Neural progenitor cell (in vitro differentiated cells): ENCODE results near the gene DNAJB11. TPM values are rescaled to one million over a fixed set of nuclear protein-coding genes. Genes with fewer than 3 reads are reported as not detected.
"Not testable (repeated sequence)": the region's sequence is repeated elsewhere in the genome, so short reads cannot be mapped to it uniquely, and the experiment has no call there.

Experiments used
- DNase-seq: peaks from one replicate; pipeline ENCODE4 v3.0.0-alpha.2; 2016; ENCODE audit warnings: low spot score
- H2AFZ ChIP-seq: fragments of 200-600 bp; sonication (generic); replicated peaks from 2 replicates; pipeline ENCODE4 v1.6.1; 2016; ENCODE audit warnings: antibody characterized with exemption
- H3F3A ChIP-seq: fragments of 200-600 bp; sonication (generic); 2 replicates; pipeline ENCODE4 v1.6.1; 2016; ENCODE audit warnings: antibody characterized with exemption, low read depth
- H3K27ac ChIP-seq: fragments of 200-600 bp; sonication (generic); 2 replicates; pipeline ENCODE4 v1.5.1; 2016; ENCODE audit warnings: mild to moderate bottlenecking
- H3K27me3 ChIP-seq: fragments of 200-600 bp; sonication (generic); 2 replicates; pipeline ENCODE4 v1.6.1; 2016; ENCODE audit warnings: mild to moderate bottlenecking, moderate library complexity
- H3K36me3 ChIP-seq: fragments of 200-600 bp; sonication (generic); 2 replicates; pipeline ENCODE4 v1.5.1; 2016
- H3K4me1 ChIP-seq: fragments of 200-600 bp; sonication (generic); 2 replicates; pipeline ENCODE4 v1.6.1; 2016; ENCODE audit warnings: mixed run types
- H3K4me2 ChIP-seq: fragments of 200-600 bp; sonication (generic); 2 replicates; pipeline ENCODE4 v1.6.1; 2016
- H3K4me3 ChIP-seq: fragments of 200-600 bp; sonication (generic); 2 replicates; pipeline ENCODE4 v1.5.1; 2016
- H3K79me2 ChIP-seq: fragments of 200-600 bp; sonication (generic); 2 replicates; pipeline ENCODE4 v1.6.1; 2016; ENCODE audit warnings: low read depth
- H3K9ac ChIP-seq: fragments of 200-600 bp; sonication (generic); 2 replicates; pipeline ENCODE4 v1.6.1; 2016
- H3K9me3 ChIP-seq: fragments of 200-600 bp; sonication (generic); 2 replicates; pipeline ENCODE4 v1.5.1; 2016; ENCODE audit warnings: low read depth
- H4K20me1 ChIP-seq: fragments of 200-600 bp; sonication (generic); 2 replicates; pipeline ENCODE4 v1.6.1; 2016; ENCODE audit warnings: low read depth
- H3K27ac Mint-ChIP-seq: 3 replicates; pipeline ENCODE4 v1.8.0; 2021; ENCODE audit warnings: mixed read lengths
- H3K27me3 Mint-ChIP-seq: 2 replicates; pipeline ENCODE4 v1.8.0; 2022; ENCODE audit warnings: low read depth, mild to moderate bottlenecking, inconsistent platforms, moderate library complexity, mixed read lengths; ENCODE audit not compliant: insufficient read depth
- H3K36me3 Mint-ChIP-seq: 3 replicates; pipeline ENCODE4 v1.8.0; 2021; ENCODE audit warnings: mixed read lengths
- H3K4me1 Mint-ChIP-seq: 3 replicates; pipeline ENCODE4 v1.8.0; 2021; ENCODE audit warnings: mixed read lengths
- H3K4me3 Mint-ChIP-seq: 3 replicates; pipeline ENCODE4 v1.8.0; 2021; ENCODE audit warnings: mild to moderate bottlenecking, moderate library complexity, mixed read lengths
- H3K9me3 Mint-ChIP-seq: 3 replicates; pipeline ENCODE4 v1.8.0; 2020; ENCODE audit warnings: mixed read lengths
- CTCF ChIP-seq: fragments of 200-600 bp; sonication (generic); IDR thresholded peaks from 2 replicates; pipeline ENCODE4 v1.5.1; 2017; ENCODE audit warnings: antibody characterized with exemption, mild to moderate bottlenecking
- EZH2 ChIP-seq: fragments of 200-600 bp; sonication (generic); IDR thresholded peaks from 2 replicates; pipeline ENCODE4 v1.6.1; 2017; ENCODE audit warnings: antibody characterized with exemption, mild to moderate bottlenecking, moderate library complexity
- EZH2phosphoT487 ChIP-seq: fragments of 200-600 bp; sonication (generic); IDR thresholded peaks from 2 replicates; pipeline ENCODE4 v1.6.1; 2017; ENCODE audit warnings: antibody characterized with exemption
- small RNA-seq: library from RNA; depleted of rRNA; stranded (forward); fragments of <200 nt; gene quantifications from one replicate; pipeline ENCODE3, GENCODE V24; 2015
- total RNA-seq: library from RNA; depleted of rRNA; stranded (reverse); fragments of >200 nt; gene quantifications from 2 replicates; pipeline ENCODE4 v1.2.3, GENCODE V29; 2015; ENCODE audit warnings: low replicate concordance

DNAJB11 gene
- total RNA-seq, 1 donor from 2014 or later: 73.0 TPM

GRCh38 chr3:186633481-186633880 lies 63.0 kb downstream of the DNAJB11 start:
- H3K27me3 Mint-ChIP-seq: peaks cover 2% of the 10 kb centered on the region
- TF ChIP-seq EZH2: no peak
- TF ChIP-seq CTCF: no peak
- no peak for TF ChIP-seq EZH2phosphoT487
- Histone ChIP-seq H3K4me2 (no peak overlapping the region), H3K27me3 (no peaks in the 10 kb centered on the region), H3K9ac (no peak overlapping the region), H3K27ac (no peak overlapping the region), H3K9me3 (no peaks in the 10 kb centered on the region), H3K4me1 (no peaks in the 10 kb centered on the region), H4K20me1 (no peaks in the 10 kb centered on the region), H3F3A (no peaks in the 10 kb centered on the region), H3K4me3 (no peak overlapping the region), H2AFZ (no peak overlapping the region), H3K79me2 (no peaks in the 10 kb centered on the region), H3K36me3 (no peaks in the 10 kb centered on the region)
- no peak overlapping the region for H3K4me3 Mint-ChIP-seq
- DNase-seq: no peak
- no peak overlapping the region for H3K27ac Mint-ChIP-seq
- H3K36me3 Mint-ChIP-seq: no peaks in the 10 kb centered on the region
- no peaks in the 10 kb centered on the region for H3K9me3 Mint-ChIP-seq
- H3K4me1 Mint-ChIP-seq: peaks cover 5% of the 10 kb centered on the region

DNA sequence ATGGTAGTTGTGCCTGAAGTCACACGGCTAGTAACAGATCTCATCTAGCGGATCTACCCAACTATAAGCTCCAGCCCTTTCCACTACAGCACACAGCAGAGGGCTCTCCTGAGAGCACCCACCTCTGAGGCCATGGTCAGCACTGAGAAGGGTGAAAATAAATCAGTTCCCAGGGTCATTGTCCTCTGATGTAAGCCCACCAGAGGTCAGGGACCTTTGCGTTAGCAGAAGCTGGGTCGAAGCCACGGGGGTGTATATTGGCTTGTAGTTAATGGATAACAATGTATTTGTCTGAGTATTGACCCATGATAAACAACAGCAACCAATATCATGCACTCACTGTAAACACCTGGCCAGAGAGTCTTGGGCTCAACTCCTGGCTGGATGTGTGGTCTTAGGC lies 63.7 kb downstream of the DNAJB11 start:
- not testable (repeated sequence) for H3F3A ChIP-seq, H3K27ac ChIP-seq, H3K9me3 ChIP-seq, H3K27me3 ChIP-seq, H3K4me1 Mint-ChIP-seq, H2AFZ ChIP-seq, H3K4me3 Mint-ChIP-seq, H3K9ac ChIP-seq, H3K36me3 ChIP-seq, DNase-seq, H3K9me3 Mint-ChIP-seq, H3K4me2 ChIP-seq, H3K27me3 Mint-ChIP-seq, H3K36me3 Mint-ChIP-seq, H3K79me2 ChIP-seq, H3K4me1 ChIP-seq, H4K20me1 ChIP-seq, H3K27ac Mint-ChIP-seq, H3K4me3 ChIP-seq

Small RNA genes lying within 50 kb of the gene (small RNA-seq; reads per million reads assigned to genes)
- gene RF00017: not detected

Other genes starting within 250 kb of the DNAJB11 start
- 0.22 and 0.37 TPM in 2 replicates for gene DGKG, start 208.5 kb upstream of the DNAJB11 start, total RNA-seq
- 1.1 and 1.4 TPM in 2 replicates for gene CRYGS, start 26.3 kb upstream of the DNAJB11 start, total RNA-seq
- gene TBCCD1, start 3.4 kb upstream of the DNAJB11 start, total RNA-seq: 16.8 and 21.1 TPM in 2 replicates
- not detected in 2 replicates for gene AHSG, start 42.3 kb downstream of the DNAJB11 start, total RNA-seq
- not detected in 2 replicates for gene FETUB, start 69.7 kb downstream of the DNAJB11 start, total RNA-seq
- not detected in 2 replicates for gene HRG, start 95.3 kb downstream of the DNAJB11 start, total RNA-seq
- not detected in 2 replicates for gene KNG1, start 146.6 kb downstream of the DNAJB11 start, total RNA-seq
- gene EIF4A2, start 212.9 kb downstream of the DNAJB11 start, total RNA-seq: 841 and 1,764 TPM in 2 replicates
- 127 and 187 TPM in 2 replicates for gene RFC4, start 235.8 kb downstream of the DNAJB11 start, total RNA-seq